Activated CD8-positive, alpha-beta T cell treated with anti-CD3 and anti-CD28 coated beads for 36 hours (primary cell): ENCODE measurements around the gene PADI3. TPM values are rescaled to one million over a fixed set of nuclear protein-coding genes. Genes with fewer than 3 reads are reported as not detected.

ENCODE experiments used
- ATAC-seq: fragments of 200-7000 bp; cut with Tn5 transposase; one replicate; pipeline ENCODE4 v1.10.0; 2021; ENCODE audit warnings: mild to moderate bottlenecking, moderate library complexity
- CTCF ChIA-PET: fragments of 350-600 bp; sonication (Branson Sonifier 250); formaldehyde crosslinking; loops from one replicate; lab custom pipeline; 2021; ENCODE audit warnings: antibody characterized with exemption; lab: Charles Lee
- POLR2A ChIA-PET: fragments of 350-600 bp; sonication (Branson Sonifier 250); formaldehyde crosslinking; loops from one replicate; lab custom pipeline; 2021; ENCODE audit warnings: antibody characterized with exemption; lab: Charles Lee
- DNase-seq: peaks from one replicate; pipeline ENCODE4 v3.0.0-alpha.2; 2020
- H3K27ac Mint-ChIP-seq: one replicate; pipeline ENCODE4 v1.8.0; 2021; ENCODE audit warnings: mild to moderate bottlenecking, mixed read lengths
- H3K27me3 Mint-ChIP-seq: one replicate; pipeline ENCODE4 v1.8.0; 2021; ENCODE audit warnings: mixed read lengths
- H3K36me3 Mint-ChIP-seq: one replicate; pipeline ENCODE4 v1.8.0; 2021; ENCODE audit warnings: low read depth, mixed read lengths
- H3K4me1 Mint-ChIP-seq: one replicate; pipeline ENCODE4 v1.8.0; 2021; ENCODE audit warnings: low read depth, mixed read lengths
- H3K4me3 Mint-ChIP-seq: one replicate; pipeline ENCODE4 v1.8.0; 2021; ENCODE audit warnings: mild to moderate bottlenecking, moderate library complexity, mixed read lengths
- H3K9me3 Mint-ChIP-seq: one replicate; pipeline ENCODE4 v1.8.0; 2021; ENCODE audit warnings: mixed read lengths
- CTCF ChIP-seq: fragments of 200-600 bp; IDR thresholded peaks from one replicate; pipeline ENCODE4 v1.8.0; 2022; ENCODE audit warnings: antibody characterized with exemption, mild to moderate bottlenecking
- intact Hi-C: fragments of 100-400 bp; cut with micrococcal nuclease; formaldehyde crosslinking; loops from one replicate; pipeline ENCODE4 v1.10.0; 2022
- microRNA-seq: library from miRNA; unstranded; fragments of <30 nt; microRNA quantifications from one replicate; pipeline ENCODE4 v1.2.0, GENCODE V29; 2022; ENCODE audit warnings: borderline microRNAs expressed, borderline replicate concordance
- total RNA-seq, 2 experiments: library from RNA; stranded (reverse); gene quantifications; one replicate each; pipeline ENCODE4 v1.2.3, GENCODE V29; 2021

The PADI3 gene
- total RNA-seq, 2 experiments from 2014 or later, result not detected

- no peaks in the 10 kb centered on the region for H3K36me3 Mint-ChIP-seq
- ATAC-seq, result no peak
- DNase-seq, result no peak
- no peak for TF ChIP-seq CTCF
- POLR2A ChIA-PET, result no interaction called here
- no peak overlapping the region for H3K27ac Mint-ChIP-seq
- H3K4me3 Mint-ChIP-seq, result no peak overlapping the region
- H3K9me3 Mint-ChIP-seq, result peaks cover 3% of the 10 kb centered on the region
- H3K4me1 Mint-ChIP-seq, result no peaks in the 10 kb centered on the region
- intact Hi-C loops, result no loop called here
- CTCF ChIA-PET, result no interaction called here
- H3K27me3 Mint-ChIP-seq, result peaks cover 13% of the 10 kb centered on the region
Measured at GRCh38 chr1:17328855-17329254, 80.0 kb downstream of the PADI3 start.

- ATAC-seq (no peak), DNase-seq (no peak)
- no peaks in the 10 kb centered on the region for H3K36me3 Mint-ChIP-seq
- POLR2A ChIA-PET, result no interaction called here
- intact Hi-C loops, result no loop called here
- peaks cover 13% of the 10 kb centered on the region for H3K27me3 Mint-ChIP-seq
- no peak for TF ChIP-seq CTCF
- H3K27ac Mint-ChIP-seq, result no peak overlapping the region
- H3K4me3 Mint-ChIP-seq, result no peak overlapping the region
- peaks cover 3% of the 10 kb centered on the region for H3K9me3 Mint-ChIP-seq
- CTCF ChIA-PET, result no interaction called here
- H3K4me1 Mint-ChIP-seq, result no peaks in the 10 kb centered on the region
Measured at GRCh38 chr1:17329610-17330009, 80.7 kb downstream of the PADI3 start.

GRCh38 chr1:17330856-17331255 is 82.0 kb downstream of the PADI3 start:
- intact Hi-C loops, result no loop called here
- Mint-ChIP-seq H3K9me3 (no peaks in the 10 kb centered on the region), H3K4me3 (no peak overlapping the region), H3K27ac (no peak overlapping the region), H3K36me3 (no peaks in the 10 kb centered on the region), H3K4me1 (no peaks in the 10 kb centered on the region), H3K27me3 (peaks cover 17% of the 10 kb centered on the region)
- TF ChIP-seq CTCF, result no peak
- ChIA-PET POLR2A (no interaction called here), CTCF (no interaction called here)
- ATAC-seq (no peak), DNase-seq (no peak)

- TF ChIP-seq CTCF, result no peak
- DNase-seq (no peak), ATAC-seq (no peak)
- Mint-ChIP-seq H3K27ac (no peak overlapping the region), H3K4me3 (no peak overlapping the region), H3K27me3 (peaks cover 22% of the 10 kb centered on the region), H3K36me3 (no peaks in the 10 kb centered on the region), H3K4me1 (no peaks in the 10 kb centered on the region), H3K9me3 (no peaks in the 10 kb centered on the region)
- POLR2A ChIA-PET, result no interaction called here
- CTCF ChIA-PET, result no interaction called here
- intact Hi-C loops, result no loop called here
Measured at GRCh38 chr1:17333081-17333480, 84.2 kb downstream of the PADI3 start.

Small RNA genes lying within 50 kb of the gene (microRNA-seq; reads per million reads assigned to microRNA genes)
- not detected for gene MIR3972

Other genes starting within 250 kb of the PADI3 start
- 10 to 100 TPM; 21.4 to 24.1 TPM for gene ATP13A2, start 237.2 kb upstream of the PADI3 start, total RNA-seq
- gene SDHB, start 195.1 kb upstream of the PADI3 start, total RNA-seq, result 100 to 1,000 TPM; 135 to 148 TPM
- not detected for gene PADI2, start 129.6 kb upstream of the PADI3 start, total RNA-seq
- not detected for gene PADI1, start 44.0 kb upstream of the PADI3 start, total RNA-seq
- 1 to 10 TPM; 1.6 to 1.8 TPM for gene PADI4, start 59.1 kb downstream of the PADI3 start, total RNA-seq
- gene PADI6, start 123.1 kb downstream of the PADI3 start, total RNA-seq, result not detected
- gene RCC2, start 190.6 kb downstream of the PADI3 start, total RNA-seq, result 100 to 1,000 TPM; 145 to 147 TPM